WERI-Rb-1 (cell line): Measurements from ENCODE around the gene PRKCE.

Experiments used
- DNase-seq: peaks from one replicate; pipeline ENCODE4 v3.0.0-alpha.2; 2020
- H3K27ac ChIP-seq: fragments of 250-450 bp; sonication (Bioruptor Pico); 2 replicates; pipeline ENCODE4 v1.5.1; 2020; ENCODE audit warnings: mild to moderate bottlenecking, moderate library complexity
- H3K27me3 ChIP-seq: fragments of 250-450 bp; sonication (Bioruptor Pico); 2 replicates; pipeline ENCODE4 v1.5.1; 2021; ENCODE audit warnings: mild to moderate bottlenecking, low read depth, moderate library complexity; ENCODE audit not compliant: insufficient read depth, severe bottlenecking
- H3K36me3 ChIP-seq: fragments of 250-450 bp; sonication (Bioruptor Pico); 2 replicates; pipeline ENCODE4 v1.5.1; 2020; ENCODE audit warnings: mild to moderate bottlenecking, moderate library complexity
- H3K4me3 ChIP-seq: 2 replicates; pipeline ENCODE4 v1.5.1; 2011; ENCODE audit warnings: low read depth, mild to moderate bottlenecking, control low read depth, low read length
- H3K9me3 ChIP-seq: fragments of 250-450 bp; sonication (Bioruptor Pico); 2 replicates; pipeline ENCODE4 v1.5.1; 2021; ENCODE audit warnings: mild to moderate bottlenecking, moderate library complexity; ENCODE audit not compliant: severe bottlenecking
- CTCF ChIP-seq: IDR thresholded peaks from 2 replicates; pipeline ENCODE4 v1.5.1; 2011; ENCODE audit warnings: low read depth, mild to moderate bottlenecking, control low read depth, inconsistent platforms, low read length

Gene PRKCE

GRCh38 chr2:45884126-45884525, 232.7 kb downstream of the PRKCE start:
- TF ChIP-seq CTCF, result no peak
- Histone ChIP-seq H3K27me3 (no peaks in the 10 kb centered on the region), H3K27ac (no peak overlapping the region; the same call in 1 of the 2 replicates), H3K4me3 (no peak overlapping the region), H3K9me3 (peaks cover 2% of the 10 kb centered on the region), H3K36me3 (no peaks in the 10 kb centered on the region)
- DNase-seq, result no peak

- no peak for DNase-seq
- no peak for TF ChIP-seq CTCF
- Histone ChIP-seq H3K4me3 (no peak overlapping the region), H3K36me3 (no peaks in the 10 kb centered on the region), H3K27me3 (no peaks in the 10 kb centered on the region), H3K9me3 (no peaks in the 10 kb centered on the region), H3K27ac (peak overlapping the region; percentile 97)
Observed at GRCh38 chr2:45885171-45885621, 233.7 kb downstream of the PRKCE start.

- Histone ChIP-seq H3K9me3 (no peaks in the 10 kb centered on the region), H3K27ac (peak overlapping the region; percentile 97), H3K4me3 (no peak overlapping the region), H3K36me3 (no peaks in the 10 kb centered on the region), H3K27me3 (no peaks in the 10 kb centered on the region)
- no peak for TF ChIP-seq CTCF
- DNase-seq, result peak; percentile 69
Observed at GRCh38 chr2:45886171-45886663, 234.7 kb downstream of the PRKCE start.

- no peak for DNase-seq
- no peaks in the 10 kb centered on the region for H3K9me3 ChIP-seq
- no peaks in the 10 kb centered on the region for H3K27me3 ChIP-seq
- no peak for TF ChIP-seq CTCF
- no peak overlapping the region for H3K4me3 ChIP-seq
- no peaks in the 10 kb centered on the region for H3K36me3 ChIP-seq
- peak overlapping the region; percentile 97 for H3K27ac ChIP-seq
Observed at GRCh38 chr2:45888167-45888566, 236.7 kb downstream of the PRKCE start.

- no peak for TF ChIP-seq CTCF
- peak overlapping the region; percentile 97 for H3K27ac ChIP-seq
- H3K27me3 ChIP-seq, result no peaks in the 10 kb centered on the region
- H3K9me3 ChIP-seq, result no peaks in the 10 kb centered on the region
- H3K4me3 ChIP-seq, result no peak overlapping the region
- H3K36me3 ChIP-seq, result no peaks in the 10 kb centered on the region
- DNase-seq, result peak; percentile 72
Observed at GRCh38 chr2:45888641-45889040, 237.2 kb downstream of the PRKCE start.

- H3K27ac ChIP-seq, result peak overlapping the region; percentile 97
- DNase-seq, result peak; percentile 99
Observed at GRCh38 chr2:45889053-45889452, 237.6 kb downstream of the PRKCE start.

More at GRCh38 chr2:45889053-45889452, 237.6 kb downstream of the PRKCE start:
- TF ChIP-seq CTCF, result peak; percentile 68
- H3K27me3 ChIP-seq, result no peaks in the 10 kb centered on the region
- H3K9me3 ChIP-seq, result no peaks in the 10 kb centered on the region
- H3K4me3 ChIP-seq, result no peak overlapping the region; the same call in 1 of the 2 replicates
- no peaks in the 10 kb centered on the region for H3K36me3 ChIP-seq
